Measurements from ENCODE around the gene NELFCD. TPM values are rescaled to one million over a fixed set of nuclear protein-coding genes. Genes with fewer than 3 reads are reported as not detected.

The NELFCD gene
- polyA plus RNA-seq, 3 donors, result 49.0 to 74.8 (median 50.1) TPM

GRCh38 chr20:58938541-58938940 is 42.5 kb upstream of the NELFCD start:
- peak overlapping the region; percentile 7 for H3K4me2 ChIP-seq (replicated peaks; ENCODE audit: extremely low read depth, low read length, poor library complexity, severe bottlenecking)
- no peak overlapping the region for H2AFZ ChIP-seq (ENCODE audit: insufficient read depth, low read depth, low read length, poor library complexity, severe bottlenecking)
- H3K9ac ChIP-seq (ENCODE audit: insufficient read depth, low read length, poor library complexity, severe bottlenecking), result no peak overlapping the region
- H3K4me3 ChIP-seq (replicated peaks in 1 of 3; ENCODE audit: low read depth in 2 of 3, low read length in 3 of 3), result peak overlapping the region in 1 of 3 experiments; percentile 7
- H3K9me3 ChIP-seq (replicated peaks in 1 of 2; ENCODE audit: control insufficient read depth in 1 of 2, insufficient read depth in 1 of 2, low read length in 2 of 2), result no peaks in the 10 kb centered on the region
- no peaks in the 10 kb centered on the region for H3K27me3 ChIP-seq (ENCODE audit: control insufficient read depth in 2 of 2, insufficient read depth in 2 of 2, low read length in 2 of 2)
- no peak for TF ChIP-seq CTCF (IDR thresholded peaks at IDR 0.05)
- Mint-ChIP-seq H3K27me3 (ENCODE audit: low read depth in 3 of 3) (peaks cover 0 to 1% (median 1%) of the 10 kb centered on the region in 3 donors), H3K36me3 (no peaks in the 10 kb centered on the region), H3K9me3 (peaks cover 0 to 7% (median 2%) of the 10 kb centered on the region in 7 donors), H3K4me1 (peaks cover 20% of the 10 kb centered on the region), H3K27ac (no peak overlapping the region), H3K4me3 (peak overlapping the region in 1 of 2 donors; percentile 23)
- no peaks in the 10 kb centered on the region for H3K36me3 ChIP-seq (replicated peaks in 1 of 2; ENCODE audit: control insufficient read depth in 1 of 2, insufficient read depth in 2 of 2, low read length in 2 of 2)
- H3K4me1 ChIP-seq (ENCODE audit: control insufficient read depth in 1 of 2, insufficient read depth in 2 of 2, low read length in 2 of 2), result peaks cover 12 to 17% of the 10 kb centered on the region in 2 donors
- H3K79me2 ChIP-seq (ENCODE audit: insufficient read depth, low read length), result no peaks in the 10 kb centered on the region
- intact Hi-C loops (cut with micrococcal nuclease), result no loop called here
- no peak overlapping the region for H3K27ac ChIP-seq (ENCODE audit: low read depth in 1 of 2, low read length in 2 of 2)
- no peaks in the 10 kb centered on the region for H4K20me1 ChIP-seq (ENCODE audit: insufficient read depth, low read length)
- WGBS (ENCODE audit: insufficient coverage), result 100% methylated on average over 1 of the region's 1 CpG
- DNase-seq, result peak; percentile 24 to 47 (median 38)

GRCh38 chr20:58941471-58941870 is 39.6 kb upstream of the NELFCD start:
- Histone ChIP-seq H3K4me2 (replicated peaks; ENCODE audit: extremely low read depth, low read length, poor library complexity, severe bottlenecking) (no peak overlapping the region), H3K4me3 (replicated peaks in 1 of 3; ENCODE audit: low read depth in 2 of 3, low read length in 3 of 3) (no peak overlapping the region), H3K36me3 (replicated peaks in 1 of 2; ENCODE audit: control insufficient read depth in 1 of 2, insufficient read depth in 2 of 2, low read length in 2 of 2) (no peaks in the 10 kb centered on the region), H3K4me1 (ENCODE audit: control insufficient read depth in 1 of 2, insufficient read depth in 2 of 2, low read length in 2 of 2) (peaks cover 21 to 30% of the 10 kb centered on the region in 2 donors), H3K27ac (ENCODE audit: low read depth in 1 of 2, low read length in 2 of 2) (no peak overlapping the region), H3K27me3 (ENCODE audit: control insufficient read depth in 2 of 2, insufficient read depth in 2 of 2, low read length in 2 of 2) (no peaks in the 10 kb centered on the region), H3K9me3 (replicated peaks in 1 of 2; ENCODE audit: control insufficient read depth in 1 of 2, insufficient read depth in 1 of 2, low read length in 2 of 2) (no peaks in the 10 kb centered on the region), H3K9ac (ENCODE audit: insufficient read depth, low read length, poor library complexity, severe bottlenecking) (no peak overlapping the region), H2AFZ (ENCODE audit: insufficient read depth, low read depth, low read length, poor library complexity, severe bottlenecking) (no peak overlapping the region), H3K79me2 (ENCODE audit: insufficient read depth, low read length) (no peaks in the 10 kb centered on the region), H4K20me1 (ENCODE audit: insufficient read depth, low read length) (no peaks in the 10 kb centered on the region)
- no peak for DNase-seq
- peaks cover 0 to 1% (median 0%) of the 10 kb centered on the region in 3 donors for H3K27me3 Mint-ChIP-seq (ENCODE audit: low read depth in 3 of 3)
- no peak overlapping the region for H3K4me3 Mint-ChIP-seq
- H3K27ac Mint-ChIP-seq, result no peak overlapping the region
- no CpG with 5 or more reads among the region's 3 CpGs for WGBS (ENCODE audit: insufficient coverage)
- intact Hi-C loops (cut with micrococcal nuclease), result no loop called here
- TF ChIP-seq CTCF (IDR thresholded peaks at IDR 0.05), result no peak
- H3K9me3 Mint-ChIP-seq, result peaks cover 0 to 3% (median 0%) of the 10 kb centered on the region in 7 donors
- H3K4me1 Mint-ChIP-seq, result peaks cover 30% of the 10 kb centered on the region
- no peaks in the 10 kb centered on the region for H3K36me3 Mint-ChIP-seq
